Activated CD8-positive, alpha-beta memory T cell treated with anti-CD3 and anti-CD28 coated beads, Interleukin-2, amount 50 U/mL, for 24 hours (primary cell): ENCODE data around the gene PRKX.
"Not testable (repeated sequence)": the region's sequence is repeated elsewhere in the genome, so short reads cannot be mapped to it uniquely, and the experiment has no call there.

ENCODE experiments used
- DNase-seq: peaks from one replicate; pipeline ENCODE4 v3.0.0-alpha.2; 2020; ENCODE audit errors: extremely low read depth

Gene PRKX

DNA sequence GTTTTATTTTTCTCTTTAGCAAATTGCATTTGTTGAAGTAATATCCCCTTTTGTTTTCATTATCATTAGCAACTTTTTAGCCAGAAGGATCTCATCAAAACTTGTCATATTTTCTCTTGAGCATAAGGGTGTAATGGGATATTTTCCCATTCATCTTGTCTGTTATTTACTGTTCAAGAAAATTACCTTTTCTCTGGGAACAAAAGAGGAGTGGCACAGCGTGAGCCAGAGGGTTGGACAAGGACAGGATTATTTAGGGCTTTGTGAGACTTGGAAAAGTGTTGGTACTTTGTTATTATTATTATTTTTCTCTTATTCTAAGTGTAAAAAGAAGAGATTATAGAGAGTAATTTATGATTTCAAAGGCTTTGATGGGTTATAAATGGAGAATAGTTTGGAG lies 135.9 kb downstream of the PRKX start:
- no peak for DNase-seq

DNA sequence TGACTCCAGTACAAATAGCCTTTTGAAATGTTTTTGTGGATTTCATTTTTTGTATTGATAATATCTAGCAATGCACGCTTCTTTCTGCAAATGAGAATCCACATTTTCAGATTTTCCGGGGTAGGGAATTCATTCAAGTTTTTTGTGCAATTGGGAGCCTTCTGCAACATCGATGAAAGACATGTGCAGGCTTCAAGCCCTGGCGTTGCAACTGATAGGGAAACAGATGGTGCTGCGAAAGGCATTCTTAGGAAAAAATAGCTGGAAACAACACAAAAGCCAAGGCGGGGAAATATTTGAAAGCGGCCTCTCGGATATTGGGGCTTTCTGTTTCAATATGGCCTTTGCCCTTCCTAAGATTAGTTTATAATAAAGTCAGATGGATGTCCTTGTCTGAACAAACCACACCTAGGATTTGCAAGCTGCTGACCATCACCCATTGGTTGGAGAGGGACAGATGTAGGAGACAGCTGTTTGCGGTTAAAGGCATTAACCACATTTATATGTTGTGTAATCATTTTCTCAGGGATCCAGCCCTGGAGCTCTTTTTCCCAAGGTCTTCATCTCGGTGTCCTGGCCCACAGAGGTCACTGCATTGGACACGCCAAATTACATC lies 136.5 kb downstream of the PRKX start:
- no peak for DNase-seq

DNA sequence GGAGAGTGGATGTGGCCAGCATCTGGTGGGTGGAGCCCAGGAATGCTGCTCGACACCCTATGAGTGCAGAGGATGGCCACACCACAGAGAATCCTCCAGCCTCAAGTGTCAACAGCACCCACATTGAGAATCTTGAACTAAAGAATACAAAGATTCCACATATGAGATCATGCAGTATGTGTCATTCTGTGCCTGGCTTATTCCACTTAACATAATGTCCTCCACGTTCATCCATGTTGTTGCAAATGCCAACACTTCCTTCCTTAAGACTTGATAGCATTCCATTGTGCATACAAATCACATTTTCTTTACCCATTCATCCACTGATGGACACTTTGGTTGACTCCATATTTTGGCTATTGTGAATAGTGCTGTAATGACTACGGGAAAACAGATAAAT lies 145.8 kb downstream of the PRKX start:
- no peak for DNase-seq

DNA sequence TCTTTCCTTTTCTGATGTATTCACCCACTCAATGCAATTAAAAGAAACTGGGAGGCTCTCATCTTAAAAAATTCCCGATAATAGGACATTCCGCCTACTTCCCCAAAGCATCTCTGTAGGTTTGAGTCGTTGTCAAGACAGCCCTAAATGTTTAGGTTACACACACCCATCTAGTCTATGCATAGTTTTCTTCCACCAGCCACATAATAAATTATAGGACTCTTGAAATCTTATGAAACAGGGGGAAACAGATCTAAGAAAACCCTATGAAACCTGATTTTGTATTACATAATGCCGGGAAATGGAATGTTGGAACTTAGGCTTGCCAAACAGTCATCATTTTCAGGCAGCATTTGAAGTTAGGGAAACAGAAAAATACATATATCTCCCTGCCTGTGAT lies 150.0 kb downstream of the PRKX start:
- DNase-seq, result no peak

DNA sequence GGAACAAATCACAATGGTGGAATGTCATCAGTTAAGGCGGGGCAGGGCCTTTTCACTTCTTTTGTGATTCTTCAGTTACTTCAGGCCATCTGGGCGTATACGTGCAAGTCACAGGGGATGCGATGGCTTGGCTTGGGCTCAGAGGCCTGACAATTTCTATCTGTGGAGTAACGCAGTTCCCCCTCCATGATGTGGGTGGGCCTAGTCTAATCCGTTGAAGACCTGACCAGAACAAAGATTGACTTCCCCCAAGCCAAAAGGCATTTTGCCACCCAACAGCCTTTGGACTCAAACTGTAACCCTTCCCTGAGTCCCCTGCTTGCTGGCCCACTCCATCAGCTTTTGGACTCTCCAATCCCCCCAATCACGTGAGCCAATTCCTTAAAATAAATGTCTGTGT lies 153.4 kb downstream of the PRKX start:
- not testable (repeated sequence) for DNase-seq
